T-helper 1 cell treated with Interleukin-12 subunit alpha and Interleukin-12 subunit beta and Interleukin-4 antibody, amounts not matched to agents 30 μg/mL and 1 μg/mL, for 36 hours (primary cell): Measurements from ENCODE around the gene CACNA1S.

Source experiments
- H3K27ac Mint-ChIP-seq: one replicate; pipeline ENCODE4 v1.8.0; 2021; ENCODE audit warnings: mild to moderate bottlenecking, mixed read lengths
- H3K27me3 Mint-ChIP-seq: one replicate; pipeline ENCODE4 v1.8.0; 2021; ENCODE audit warnings: low read depth, mixed read lengths
- H3K36me3 Mint-ChIP-seq: one replicate; pipeline ENCODE4 v1.8.0; 2021; ENCODE audit warnings: low read depth, mixed read lengths
- H3K4me1 Mint-ChIP-seq: one replicate; pipeline ENCODE4 v1.8.0; 2021; ENCODE audit warnings: low read depth, mixed read lengths
- H3K4me3 Mint-ChIP-seq: one replicate; pipeline ENCODE4 v1.8.0; 2021; ENCODE audit warnings: mild to moderate bottlenecking, moderate library complexity, mixed read lengths
- H3K9me3 Mint-ChIP-seq: one replicate; pipeline ENCODE4 v1.8.0; 2021; ENCODE audit warnings: mixed read lengths

Gene CACNA1S

DNA sequence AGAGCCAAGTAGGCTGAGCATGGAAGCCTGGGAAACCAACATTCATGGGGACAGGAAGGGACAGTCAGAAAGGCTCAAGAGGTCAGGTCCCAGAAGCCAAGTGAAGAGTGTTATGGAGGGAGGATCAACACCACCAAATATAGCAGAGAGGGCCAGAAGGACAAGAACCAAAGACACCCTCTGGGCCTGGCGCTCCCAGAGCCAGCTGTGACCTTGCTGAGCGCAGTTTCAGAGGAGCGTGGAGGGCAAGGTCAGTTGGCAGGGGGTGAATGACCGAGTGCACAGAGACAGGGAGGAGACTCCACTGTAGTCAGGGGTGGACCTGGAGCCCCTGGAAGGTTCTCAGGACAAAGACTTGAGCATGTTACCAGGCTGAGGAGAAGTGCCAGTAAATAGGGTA is 19.2 kb upstream of the CACNA1S start:
- Mint-ChIP-seq H3K4me3 (no peak overlapping the region), H3K4me1 (no peaks in the 10 kb centered on the region), H3K9me3 (no peaks in the 10 kb centered on the region), H3K27ac (no peak overlapping the region), H3K36me3 (no peaks in the 10 kb centered on the region), H3K27me3 (no peaks in the 10 kb centered on the region)

DNA sequence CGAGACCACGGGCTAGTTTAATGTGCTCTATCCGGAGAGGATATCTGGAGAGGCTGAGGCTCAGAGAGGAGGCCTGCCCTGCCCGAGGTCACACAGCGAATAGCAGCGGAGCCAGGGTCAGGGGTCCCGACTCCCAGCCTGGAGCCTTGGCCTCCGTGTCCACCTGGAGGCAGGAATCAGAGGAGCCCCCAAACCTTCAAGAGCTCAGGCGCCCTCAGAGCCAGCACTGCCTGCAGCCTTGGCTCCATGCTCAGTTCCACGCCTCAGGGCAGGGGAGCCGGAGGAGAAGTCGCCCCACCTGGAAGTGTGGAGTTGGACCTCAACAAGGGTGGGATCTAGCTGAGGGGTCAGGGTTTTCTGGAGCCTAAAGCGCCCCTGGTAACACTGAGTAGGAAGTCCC is 16.7 kb upstream of the CACNA1S start:
- H3K4me1 Mint-ChIP-seq: no peaks in the 10 kb centered on the region
- peaks cover 6% of the 10 kb centered on the region for H3K27me3 Mint-ChIP-seq
- no peaks in the 10 kb centered on the region for H3K9me3 Mint-ChIP-seq
- no peaks in the 10 kb centered on the region for H3K36me3 Mint-ChIP-seq
- H3K4me3 Mint-ChIP-seq: no peak overlapping the region
- no peak overlapping the region for H3K27ac Mint-ChIP-seq

DNA sequence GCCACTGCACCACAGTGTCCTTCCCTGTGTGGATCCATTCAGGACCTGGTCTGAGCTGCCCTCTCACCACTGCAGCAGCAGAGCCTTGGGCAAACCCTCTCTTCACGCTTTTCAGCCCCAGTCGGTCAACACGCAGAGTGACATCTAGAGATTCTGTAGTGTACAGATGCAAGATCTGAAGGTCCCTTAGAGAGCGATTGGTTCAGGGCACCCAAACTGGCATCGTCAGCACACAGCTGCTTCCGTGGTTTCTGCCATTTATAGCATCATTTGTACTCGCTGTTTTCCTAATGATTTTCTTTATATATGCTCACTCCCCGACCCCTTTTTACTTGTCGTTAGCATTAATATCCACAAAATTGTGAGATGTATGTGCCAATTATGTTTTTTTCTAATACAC is 16.2 kb upstream of the CACNA1S start:
- no peak overlapping the region for H3K27ac Mint-ChIP-seq
- H3K9me3 Mint-ChIP-seq: no peaks in the 10 kb centered on the region
- H3K36me3 Mint-ChIP-seq: no peaks in the 10 kb centered on the region
- no peak overlapping the region for H3K4me3 Mint-ChIP-seq
- H3K4me1 Mint-ChIP-seq: no peaks in the 10 kb centered on the region
- peaks cover 10% of the 10 kb centered on the region for H3K27me3 Mint-ChIP-seq

DNA sequence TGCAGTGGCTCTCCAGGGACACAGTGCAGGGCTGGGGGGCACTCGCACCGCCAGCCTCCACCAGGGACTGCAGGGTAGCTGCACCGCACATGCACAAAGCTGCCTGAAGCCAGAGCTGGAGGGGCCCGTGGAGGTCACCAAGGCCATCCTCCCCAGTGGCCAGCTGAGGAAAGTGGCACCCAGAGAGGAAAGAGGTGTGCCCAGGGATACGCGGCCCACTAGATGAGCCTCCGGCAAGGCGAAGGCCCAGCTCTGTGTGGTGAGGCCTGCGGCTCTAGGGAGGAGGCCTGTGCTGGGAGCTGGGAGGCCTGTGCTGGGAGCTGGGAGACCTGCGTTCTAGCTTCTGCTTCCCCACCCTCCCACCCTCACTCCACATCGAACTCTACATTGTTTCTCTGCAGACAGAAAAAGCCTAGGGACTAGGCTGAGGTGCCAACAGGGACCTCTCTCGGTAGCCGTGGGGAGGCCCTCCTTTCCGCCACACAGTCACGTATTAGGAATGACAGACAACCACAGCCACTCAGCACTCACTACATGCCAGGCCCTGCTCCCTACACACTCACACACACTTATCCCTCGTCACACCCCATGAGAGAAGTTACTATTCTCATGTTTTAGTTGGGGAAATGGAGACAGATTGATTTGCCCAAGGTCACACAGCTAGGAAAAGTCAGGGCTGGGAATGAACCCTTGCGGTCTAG is 15.7 kb upstream of the CACNA1S start:
- H3K36me3 Mint-ChIP-seq: no peaks in the 10 kb centered on the region
- peaks cover 10% of the 10 kb centered on the region for H3K27me3 Mint-ChIP-seq
- no peak overlapping the region for H3K27ac Mint-ChIP-seq
- H3K4me1 Mint-ChIP-seq: no peaks in the 10 kb centered on the region
- no peaks in the 10 kb centered on the region for H3K9me3 Mint-ChIP-seq
- H3K4me3 Mint-ChIP-seq: no peak overlapping the region

DNA sequence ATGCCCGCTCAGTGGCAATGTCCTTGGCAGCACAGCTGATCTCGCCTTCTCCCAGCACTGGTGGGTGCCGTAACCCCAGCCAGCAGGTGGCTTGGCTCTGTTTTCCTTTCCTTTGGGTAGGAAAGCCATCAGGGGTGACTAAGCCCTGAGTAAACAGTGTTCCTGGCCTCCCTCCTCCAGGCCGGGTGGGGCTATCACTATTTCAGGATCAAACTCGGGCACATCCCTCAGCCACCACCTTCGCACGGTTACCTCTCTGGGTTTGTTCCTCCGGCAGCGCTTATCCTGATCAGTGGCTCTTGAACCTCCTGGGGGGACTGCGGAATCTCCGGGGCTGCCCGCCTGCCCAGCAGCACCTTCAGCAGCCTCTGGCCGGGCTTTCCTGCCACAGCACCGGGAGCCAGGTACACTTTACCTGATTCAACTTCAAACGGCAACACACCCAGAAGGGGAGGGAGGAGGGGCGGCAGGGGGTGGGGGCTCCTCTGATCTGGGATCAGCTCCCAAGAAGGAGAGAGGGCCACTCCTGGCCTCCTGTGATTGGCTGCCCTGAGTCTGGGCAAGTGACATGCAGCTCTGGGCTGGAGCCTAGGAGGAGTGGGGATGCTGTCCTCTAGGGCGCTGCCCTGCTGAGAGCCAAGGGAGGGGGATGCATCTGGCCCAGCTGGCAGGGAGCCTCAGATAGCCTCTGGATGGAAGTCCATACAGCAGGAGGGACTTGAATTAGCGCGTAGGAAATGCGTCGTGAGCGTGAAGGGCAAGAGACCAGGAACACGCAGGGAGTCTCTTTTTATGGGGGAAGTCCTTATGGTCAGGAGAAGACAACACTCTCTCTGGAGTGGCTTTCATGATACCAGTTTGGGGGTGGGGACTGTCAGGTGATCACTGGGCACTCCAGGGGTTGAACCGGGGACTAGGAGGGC is 14.9 kb upstream of the CACNA1S start, which contains the start of gene ASCL5:
TSS of gene ASCL5 (minus strand) at position 353 of the 923 bp plus-strand sequence. CDS start 11,812 bp downstream, outside the sequence.
- no peaks in the 10 kb centered on the region for H3K36me3 Mint-ChIP-seq
- H3K27ac Mint-ChIP-seq: no peak within 1 kb of the TSS
- no peaks in the 10 kb centered on the region for H3K4me1 Mint-ChIP-seq
- H3K9me3 Mint-ChIP-seq: no peaks in the 10 kb centered on the region
- peaks cover 10% of the 10 kb centered on the region for H3K27me3 Mint-ChIP-seq
- no peak within 1 kb of the TSS for H3K4me3 Mint-ChIP-seq

DNA sequence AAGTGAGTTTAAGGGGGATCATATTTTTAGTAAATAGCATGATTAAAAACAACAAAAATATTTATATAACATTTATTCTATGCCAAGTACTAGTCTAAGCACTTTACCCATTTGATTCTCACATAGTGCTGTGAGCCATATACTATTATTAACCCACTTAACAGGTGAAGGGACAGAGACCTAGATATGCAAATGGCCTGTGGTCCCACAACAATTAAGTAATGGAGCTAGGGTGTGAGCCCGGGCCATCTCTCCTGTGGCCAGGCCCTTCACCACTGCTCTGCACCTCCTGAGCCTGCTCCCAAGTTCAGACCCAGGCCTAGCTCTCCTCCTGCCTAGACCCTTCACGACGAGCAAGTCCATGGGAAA is 14.2 kb upstream of the CACNA1S start:
- H3K27me3 Mint-ChIP-seq: peaks cover 11% of the 10 kb centered on the region
- no peaks in the 10 kb centered on the region for H3K4me1 Mint-ChIP-seq
- H3K9me3 Mint-ChIP-seq: no peaks in the 10 kb centered on the region
- H3K4me3 Mint-ChIP-seq: no peak overlapping the region
- H3K27ac Mint-ChIP-seq: no peak overlapping the region
- no peaks in the 10 kb centered on the region for H3K36me3 Mint-ChIP-seq

DNA sequence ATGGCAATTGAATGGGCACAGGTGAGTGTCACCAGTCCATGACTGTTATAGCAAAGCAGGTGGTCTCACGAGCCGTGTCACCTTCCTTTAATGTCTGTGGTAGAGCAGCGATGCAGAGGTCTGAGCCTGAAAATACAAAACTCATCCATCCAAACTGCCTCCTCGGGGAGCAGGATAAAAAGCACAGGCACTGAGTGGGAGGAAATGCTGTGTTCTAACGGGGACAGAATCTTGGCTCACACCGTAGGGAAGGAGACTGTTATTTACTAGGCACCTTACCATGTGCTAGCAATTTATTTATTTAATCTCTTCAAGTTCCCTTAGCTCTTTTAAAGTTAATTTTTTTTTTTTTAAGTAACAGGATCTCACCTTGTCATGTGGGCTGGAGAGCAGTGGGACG is 13.6 kb upstream of the CACNA1S start:
- H3K27ac Mint-ChIP-seq: no peak overlapping the region
- H3K4me1 Mint-ChIP-seq: no peaks in the 10 kb centered on the region
- H3K36me3 Mint-ChIP-seq: no peaks in the 10 kb centered on the region
- H3K9me3 Mint-ChIP-seq: no peaks in the 10 kb centered on the region
- H3K27me3 Mint-ChIP-seq: peaks cover 13% of the 10 kb centered on the region
- no peak overlapping the region for H3K4me3 Mint-ChIP-seq

DNA sequence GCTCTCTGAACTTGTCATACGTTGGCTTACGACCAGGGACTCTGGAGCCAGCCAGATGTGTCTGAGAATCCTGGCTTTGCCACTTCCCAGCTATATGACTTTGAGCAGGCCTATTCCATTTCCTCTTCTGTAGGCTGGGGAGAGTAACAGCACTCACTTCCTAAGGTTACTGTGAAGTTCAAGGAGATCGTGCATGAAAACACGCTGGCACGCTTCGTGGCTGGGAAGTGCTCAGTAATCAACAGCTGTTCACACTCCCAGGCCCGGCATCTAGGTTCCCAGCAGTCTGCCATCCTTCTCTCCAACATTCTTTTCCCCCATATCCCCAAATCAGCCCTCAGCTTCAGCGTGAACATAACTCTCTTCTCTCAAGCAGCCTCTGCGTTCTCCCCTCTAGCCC is 12.8 kb upstream of the CACNA1S start:
- no peaks in the 10 kb centered on the region for H3K4me1 Mint-ChIP-seq
- no peaks in the 10 kb centered on the region for H3K9me3 Mint-ChIP-seq
- H3K36me3 Mint-ChIP-seq: no peaks in the 10 kb centered on the region
- peaks cover 13% of the 10 kb centered on the region for H3K27me3 Mint-ChIP-seq
- H3K27ac Mint-ChIP-seq: no peak overlapping the region
- no peak overlapping the region for H3K4me3 Mint-ChIP-seq

DNA sequence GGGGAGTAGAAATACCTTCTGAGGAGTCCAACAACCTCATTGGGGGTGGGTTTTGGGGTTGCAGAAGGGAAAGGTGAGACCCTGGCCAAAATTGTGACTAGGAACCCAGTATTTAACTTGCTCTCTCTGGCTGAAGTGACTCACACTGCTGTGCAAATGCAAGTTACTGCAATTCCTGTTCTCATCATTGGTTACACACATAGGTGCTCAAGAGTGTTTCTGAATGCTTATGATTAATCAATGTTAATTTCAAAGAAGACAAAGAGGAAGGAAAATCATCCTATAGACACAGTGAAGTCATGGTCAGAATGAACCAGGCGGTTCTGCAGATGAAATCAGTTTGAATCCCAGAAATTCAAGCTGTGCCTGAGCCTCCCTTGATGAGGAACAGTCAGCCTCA is 11.6 kb upstream of the CACNA1S start:
- Mint-ChIP-seq H3K27me3 (peaks cover 13% of the 10 kb centered on the region), H3K4me1 (peaks cover 3% of the 10 kb centered on the region), H3K4me3 (no peak overlapping the region), H3K9me3 (no peaks in the 10 kb centered on the region), H3K36me3 (no peaks in the 10 kb centered on the region), H3K27ac (no peak overlapping the region)

DNA sequence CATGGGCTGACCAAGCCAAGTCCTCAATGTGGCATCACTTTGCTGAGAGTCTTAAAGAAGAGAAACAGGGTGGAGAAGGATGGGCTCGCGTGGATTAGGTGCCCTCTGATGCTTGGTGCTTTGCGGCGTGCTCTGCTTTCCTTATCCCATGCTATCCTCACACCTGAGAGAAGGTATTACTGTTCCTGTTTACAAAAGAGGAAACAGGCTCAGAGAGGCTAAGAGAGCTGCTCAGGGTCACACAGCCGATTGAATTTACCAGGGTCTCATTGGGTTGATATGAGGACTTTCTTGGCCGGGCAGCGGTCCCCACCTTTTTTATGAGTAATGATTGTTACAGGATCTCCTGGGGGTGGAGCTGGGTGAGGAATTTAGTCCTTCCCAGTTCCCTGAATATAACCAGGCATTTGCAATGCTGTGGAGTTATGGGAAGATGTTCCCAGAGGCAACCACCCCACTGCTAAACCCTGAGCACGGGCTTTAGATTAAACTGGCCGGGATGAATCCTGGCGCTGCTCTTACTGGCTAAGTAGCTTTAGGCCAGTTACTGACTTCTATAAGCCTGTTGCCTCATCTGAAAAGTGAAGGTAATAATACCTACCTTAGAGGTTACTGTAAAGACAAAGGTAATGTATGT is 10.2 kb upstream of the CACNA1S start:
- H3K4me3 Mint-ChIP-seq: no peak overlapping the region
- H3K27ac Mint-ChIP-seq: no peak overlapping the region
- H3K27me3 Mint-ChIP-seq: peaks cover 18% of the 10 kb centered on the region
- no peaks in the 10 kb centered on the region for H3K9me3 Mint-ChIP-seq
- H3K36me3 Mint-ChIP-seq: no peaks in the 10 kb centered on the region
- H3K4me1 Mint-ChIP-seq: peaks cover 3% of the 10 kb centered on the region

DNA sequence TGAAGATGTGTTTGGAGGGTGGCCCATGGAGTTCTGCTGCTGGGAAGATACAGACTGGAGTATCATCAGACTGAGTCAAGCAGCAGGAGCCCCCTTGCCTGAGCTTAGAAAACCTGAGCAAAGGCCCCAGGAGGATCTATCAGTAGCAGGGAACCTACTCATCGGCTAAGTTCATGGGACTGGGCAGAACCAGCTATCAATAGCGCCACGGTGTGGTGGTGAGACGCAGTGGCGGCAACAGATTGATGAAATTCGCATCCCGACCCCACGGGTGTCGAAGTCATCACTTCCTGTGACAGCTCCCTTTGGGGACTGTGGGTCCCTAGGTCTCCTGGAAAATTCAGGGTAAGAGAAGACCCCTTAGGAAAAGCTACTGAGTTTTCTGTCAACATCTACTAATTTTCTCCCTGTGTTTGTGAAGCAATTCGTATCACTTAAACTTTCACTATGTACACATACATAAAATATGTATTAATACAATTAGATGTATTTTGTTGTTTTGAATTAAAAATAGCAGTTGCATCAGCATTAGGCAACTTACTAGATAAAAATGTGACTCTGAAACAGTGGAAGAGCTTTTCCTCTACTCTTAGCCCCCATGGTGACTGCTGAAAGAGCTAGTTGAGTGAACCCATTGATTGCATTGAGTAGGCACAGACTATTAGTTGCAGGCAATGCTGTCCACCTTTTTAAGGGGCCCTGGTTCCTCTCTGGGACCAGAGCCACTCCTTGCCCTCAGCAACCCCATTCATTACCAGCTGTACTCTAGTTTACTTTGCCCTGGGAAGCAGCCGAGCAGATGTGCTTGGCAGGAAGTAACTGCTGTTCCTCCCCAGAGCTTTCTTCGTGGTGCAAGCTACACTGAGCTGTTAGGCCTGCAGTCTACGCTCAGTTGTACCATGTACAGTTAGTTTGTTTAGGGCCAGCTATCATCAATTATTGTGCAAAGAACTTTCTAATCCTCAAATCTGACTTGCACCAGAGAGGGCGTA is 7.3 kb upstream of the CACNA1S start:
- H3K27ac Mint-ChIP-seq: no peak overlapping the region
- H3K4me3 Mint-ChIP-seq: no peak overlapping the region
- H3K4me1 Mint-ChIP-seq: peaks cover 4% of the 10 kb centered on the region
- peaks cover 36% of the 10 kb centered on the region for H3K27me3 Mint-ChIP-seq
- H3K36me3 Mint-ChIP-seq: no peaks in the 10 kb centered on the region
- H3K9me3 Mint-ChIP-seq: no peaks in the 10 kb centered on the region

DNA sequence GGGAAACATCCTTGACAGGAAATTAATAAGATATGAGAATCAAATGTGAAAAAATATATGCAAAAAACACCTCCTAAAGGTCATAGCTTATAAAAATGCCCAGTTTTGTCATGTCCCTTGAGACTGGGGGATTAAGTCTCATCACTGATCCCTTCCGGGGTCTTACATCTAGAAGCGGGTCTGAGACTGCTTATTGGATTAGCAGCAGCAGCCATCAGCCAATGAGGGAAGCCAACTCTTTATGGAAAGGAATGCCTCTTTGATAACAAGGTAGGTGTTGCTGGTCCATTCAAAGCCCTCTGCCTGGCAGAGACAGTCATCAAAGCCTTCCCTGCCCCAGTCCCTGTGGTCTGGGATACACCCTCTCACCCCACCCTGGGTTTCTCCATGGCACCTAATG is 3.9 kb upstream of the CACNA1S start:
- H3K27me3 Mint-ChIP-seq: peaks cover 46% of the 10 kb centered on the region
- H3K27ac Mint-ChIP-seq: no peak overlapping the region
- no peaks in the 10 kb centered on the region for H3K9me3 Mint-ChIP-seq
- no peak overlapping the region for H3K4me3 Mint-ChIP-seq
- H3K36me3 Mint-ChIP-seq: no peaks in the 10 kb centered on the region
- peaks cover 4% of the 10 kb centered on the region for H3K4me1 Mint-ChIP-seq

DNA sequence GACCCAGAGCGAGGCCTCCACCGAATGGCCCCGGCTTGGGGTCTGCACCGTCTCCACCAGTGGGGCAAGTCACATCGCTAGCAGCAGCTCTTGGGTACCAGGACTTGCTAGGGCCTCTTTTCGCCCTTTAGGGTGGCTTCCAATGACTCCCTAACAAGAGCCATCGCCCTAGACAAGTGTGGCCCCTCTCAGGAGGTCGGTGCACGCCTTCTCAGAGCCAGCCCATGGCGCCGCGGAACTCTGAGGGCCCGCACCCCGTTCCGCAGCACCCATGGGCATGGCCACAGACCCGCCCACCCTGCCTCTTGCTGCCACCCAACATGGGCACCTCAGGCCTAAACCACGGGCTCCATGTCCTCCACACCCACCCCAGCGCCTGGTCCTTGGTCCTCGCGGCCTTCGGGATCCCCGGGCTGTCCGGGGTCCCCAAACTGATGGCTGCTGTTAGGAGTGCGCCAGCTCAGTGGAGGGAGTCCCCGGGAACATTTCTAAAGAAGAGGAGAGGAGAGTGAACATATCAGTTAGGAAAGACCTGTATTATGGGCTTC is 3.2 kb upstream of the CACNA1S start:
- Mint-ChIP-seq H3K27ac (no peak overlapping the region), H3K27me3 (peaks cover 47% of the 10 kb centered on the region), H3K36me3 (no peaks in the 10 kb centered on the region), H3K4me3 (no peak overlapping the region), H3K4me1 (peaks cover 4% of the 10 kb centered on the region), H3K9me3 (no peaks in the 10 kb centered on the region)
